ENCODE measurements around the gene RGS3. TPM values are rescaled to one million over a fixed set of nuclear protein-coding genes. Genes with fewer than 3 reads are reported as not detected.

Gene RGS3
- total RNA-seq, 3 donors from 2014 or later, result 65.9 to 83.8 (median 70.7) TPM

DNA sequence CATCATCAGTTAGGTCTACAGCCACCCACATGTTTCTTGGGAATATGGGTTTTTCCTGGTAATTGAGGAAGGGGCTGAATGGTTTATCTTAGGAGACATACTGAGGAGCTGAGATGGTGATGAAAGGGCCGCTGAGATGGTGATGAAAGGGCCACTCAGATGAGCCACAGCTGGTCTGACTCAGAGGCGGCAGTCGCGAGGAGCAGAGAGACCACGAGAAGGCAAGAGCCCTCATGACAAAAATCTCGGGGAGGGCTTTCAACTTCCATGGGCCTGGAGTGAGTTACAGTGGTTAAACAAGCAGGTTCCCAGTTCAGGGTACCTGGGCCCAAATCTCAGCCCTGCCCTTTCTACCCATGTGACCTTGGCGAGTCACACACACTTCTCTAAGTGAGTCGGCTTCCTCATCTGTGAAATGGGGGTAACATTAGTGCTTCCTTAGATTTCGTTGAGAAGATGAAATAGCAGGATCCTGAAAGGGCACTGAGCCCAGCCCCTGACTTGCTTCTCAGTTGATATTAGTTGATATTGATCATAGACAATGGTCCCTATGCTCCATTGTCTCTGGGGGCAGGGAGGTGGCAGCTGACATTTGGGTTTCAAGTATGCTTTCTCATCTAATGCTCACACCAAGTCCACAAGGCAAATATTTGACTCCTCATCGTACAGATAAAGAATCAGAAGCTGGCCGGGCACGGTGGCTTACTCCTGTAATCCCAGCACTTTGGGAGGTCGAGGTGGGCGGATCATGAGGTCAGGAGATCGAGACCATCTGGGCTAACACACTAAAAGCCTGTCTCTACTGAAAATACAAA, 169.5 kb downstream of the RGS3 start:
- H3K4me1 ChIP-seq (ENCODE audit: low read depth), result no peaks in the 10 kb centered on the region
- DNase-seq (no peak), ATAC-seq (no peak)
- no peak for TF ChIP-seq CTCF (IDR thresholded peaks at IDR 0.05)
- H3K36me3 ChIP-seq (ENCODE audit: low read depth), result no peaks in the 10 kb centered on the region
- no peak overlapping the region for H3K4me3 ChIP-seq
- no peaks in the 10 kb centered on the region for H3K9me3 ChIP-seq
- intact Hi-C loops (cut with DNase I, micrococcal nuclease), result no loop called here

DNA sequence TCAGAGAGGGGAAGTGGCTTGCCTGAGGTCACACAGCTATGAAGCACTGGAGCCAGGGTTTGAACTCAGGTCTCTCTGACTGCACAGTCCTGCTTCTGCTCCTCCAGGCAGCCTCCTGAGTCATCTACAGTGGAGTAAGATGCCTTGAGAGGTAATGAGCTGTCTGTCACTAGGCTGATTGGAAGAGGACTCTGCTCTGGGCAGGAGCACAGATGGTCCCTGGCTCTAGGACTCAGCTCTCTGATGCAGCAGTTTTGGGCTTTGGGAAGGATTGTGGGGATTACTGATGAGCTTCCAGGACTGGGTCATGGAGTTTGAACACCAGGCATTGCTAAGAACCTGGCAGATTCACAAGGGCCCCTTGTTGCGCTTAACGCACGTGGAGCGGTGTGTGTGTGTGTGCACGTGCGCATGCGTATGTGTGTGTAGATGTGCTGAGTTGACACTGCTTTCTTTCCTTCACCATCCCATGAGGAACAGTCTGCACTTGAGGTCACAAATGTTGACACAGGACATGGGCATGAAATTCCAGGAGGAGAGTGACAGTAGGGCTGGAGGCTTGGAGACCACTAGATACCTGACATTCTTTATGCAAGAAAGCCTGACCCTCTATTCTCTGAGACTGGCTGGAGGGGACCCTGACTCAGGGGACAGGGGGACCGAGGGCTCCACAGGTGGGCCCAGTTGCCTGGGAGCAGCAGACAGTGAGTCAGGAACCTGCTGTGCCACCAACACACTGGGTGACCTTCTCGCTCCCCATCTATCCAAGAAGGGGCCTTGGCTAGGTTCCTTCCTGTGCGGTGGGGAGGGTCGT, 170.5 kb downstream of the RGS3 start:
- Histone ChIP-seq H3K36me3 (ENCODE audit: low read depth) (no peaks in the 10 kb centered on the region), H3K9me3 (no peaks in the 10 kb centered on the region), H3K4me1 (ENCODE audit: low read depth) (no peaks in the 10 kb centered on the region), H3K4me3 (no peak overlapping the region)
- no peak for ATAC-seq
- TF ChIP-seq CTCF (IDR thresholded peaks at IDR 0.05), result no peak
- DNase-seq, result no peak
- intact Hi-C loops (cut with DNase I, micrococcal nuclease), result no loop called here

- Histone ChIP-seq H3K9me3 (no peaks in the 10 kb centered on the region), H3K36me3 (ENCODE audit: low read depth) (no peaks in the 10 kb centered on the region), H3K4me1 (ENCODE audit: low read depth) (no peaks in the 10 kb centered on the region), H3K4me3 (no peak overlapping the region)
- intact Hi-C loops (cut with DNase I, micrococcal nuclease), result no loop called here
- no peak for ATAC-seq
- no peak for DNase-seq
- TF ChIP-seq CTCF (IDR thresholded peaks at IDR 0.05), result no peak
These were observed 171.3 kb downstream of the RGS3 start for GRCh38 chr9:113634596-113635515.

GRCh38 chr9:113635586-113635985, 172.1 kb downstream of the RGS3 start:
- no peak for ATAC-seq
- Histone ChIP-seq H3K9me3 (no peaks in the 10 kb centered on the region), H3K36me3 (ENCODE audit: low read depth) (no peaks in the 10 kb centered on the region), H3K4me1 (ENCODE audit: low read depth) (no peaks in the 10 kb centered on the region), H3K4me3 (no peak overlapping the region)
- TF ChIP-seq CTCF (IDR thresholded peaks at IDR 0.05), result no peak
- no peak for DNase-seq
- intact Hi-C loops (cut with DNase I, micrococcal nuclease), result no loop called here

GRCh38 chr9:113636165-113636564, 172.6 kb downstream of the RGS3 start:
- ATAC-seq (no peak), DNase-seq (no peak)
- intact Hi-C loops (cut with DNase I, micrococcal nuclease), result no loop called here
- Histone ChIP-seq H3K9me3 (no peaks in the 10 kb centered on the region), H3K36me3 (ENCODE audit: low read depth) (no peaks in the 10 kb centered on the region), H3K4me3 (no peak overlapping the region), H3K4me1 (ENCODE audit: low read depth) (no peaks in the 10 kb centered on the region)
- no peak for TF ChIP-seq CTCF (IDR thresholded peaks at IDR 0.05)
